Mucosa of descending colon (tissue), 3 donors: Measurements from ENCODE around the gene GPC6. TPM values are rescaled to one million over a fixed set of nuclear protein-coding genes. Genes with fewer than 3 reads are reported as not detected.

Experiments used
- ATAC-seq: fragments of 200-7000 bp; cut with Tn5 transposase; one replicate; pipeline ENCODE4 v1.9.1; 2020; ENCODE audit warnings: mild to moderate bottlenecking, moderate library complexity
- DNase-seq, 3 donors: peaks; one replicate each; pipeline ENCODE4 v3.0.0-alpha.2; 2020
- H3K36me3 ChIP-seq: fragments of 200-600 bp; one replicate; pipeline ENCODE4 v1.8.0; 2021; ENCODE audit warnings: low read depth, mild to moderate bottlenecking
- H3K4me1 ChIP-seq: fragments of 200-600 bp; one replicate; pipeline ENCODE4 v1.8.0; 2021; ENCODE audit warnings: low read depth, mild to moderate bottlenecking
- H3K4me3 ChIP-seq: fragments of 200-600 bp; one replicate; pipeline ENCODE4 v1.8.0; 2021; ENCODE audit warnings: mild to moderate bottlenecking
- H3K9me3 ChIP-seq: fragments of 200-600 bp; one replicate; pipeline ENCODE4 v1.8.0; 2021; ENCODE audit warnings: mild to moderate bottlenecking
- intact Hi-C, 2 donors: fragments of 100-400 bp; cut with DNase I in 1 of 2; cut with micrococcal nuclease in 1 of 2; formaldehyde crosslinking; loops; one replicate each; pipeline versions ENCODE4 v1.11.0 to v1.11.1; 2022; cut with DNase I, micrococcal nuclease
- total RNA-seq, 3 donors: library from RNA; stranded (reverse); fragmentation: NEBNext Ultra II Directional in 2 of 3; extraction: Animal tissue kit (Norgen Biotek cat#: 25700) in 2 of 3; gene quantifications; one replicate each; pipeline versions ENCODE4 v1.2.1 to v1.2.4, GENCODE V29; 2021 to 2023
- TF ChIP-seq, protein P1 (sequence below): fragments of 200-600 bp; IDR thresholded peaks from one replicate; pipeline ENCODE4 v1.8.0; 2022; ENCODE audit warnings: antibody characterized with exemption, mild to moderate bottlenecking
- donor health status: DM: no; HTN: no; CAD: no; lungs with moderate emphysema.
- donor health status: DM: no; HTN: no; CAD: no.
- donor health status: DM: no; HTN: yes; CAD: no.

Gene GPC6
- total RNA-seq, 3 donors from 2014 or later: 2.7 to 11.3 (median 7.5) TPM

DNA sequence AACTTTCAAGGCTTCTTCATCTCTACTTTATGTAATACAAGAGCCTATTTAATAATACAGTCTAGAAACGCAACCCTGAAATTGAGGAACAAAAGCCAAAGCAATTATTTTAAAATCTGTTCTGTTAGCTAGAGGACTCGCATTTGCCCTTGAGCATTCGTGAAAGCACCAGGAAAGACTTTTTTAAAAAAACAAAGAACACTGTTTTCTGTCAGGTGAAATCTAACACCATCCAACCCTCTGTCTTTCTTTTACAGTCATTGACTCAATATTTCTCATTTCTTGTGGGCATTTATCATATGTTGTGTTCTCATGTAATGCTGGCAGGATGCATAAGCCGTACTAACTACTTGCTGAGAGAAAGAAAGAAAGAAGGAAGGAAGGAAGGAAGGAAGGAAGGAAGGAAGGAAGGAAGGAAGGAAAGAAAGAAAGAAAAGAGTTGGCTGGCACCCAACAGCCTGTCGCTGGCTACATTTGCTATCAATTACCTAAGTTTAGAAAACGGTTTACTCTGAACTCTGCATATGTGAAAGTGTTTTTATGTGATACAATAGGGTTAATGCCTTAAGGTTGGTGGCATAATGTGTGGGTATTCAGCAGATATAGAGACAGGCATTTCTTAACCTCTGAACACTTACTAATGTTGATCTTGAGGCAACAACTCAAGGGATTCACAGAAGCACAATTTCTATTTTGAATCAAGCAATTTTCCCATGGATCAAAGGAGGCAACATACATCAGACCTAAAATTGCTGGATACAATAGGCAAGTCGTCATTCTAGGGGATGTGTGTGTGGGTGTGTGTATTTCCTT lies 807.4 kb downstream of the GPC6 start:
- intact Hi-C loops: no loop called here
- H3K9me3 ChIP-seq: no peaks in the 10 kb centered on the region
- DNase-seq (no peak), ATAC-seq (no peak)
- H3K4me3 ChIP-seq: no peak overlapping the region
- no peaks in the 10 kb centered on the region for H3K36me3 ChIP-seq
- no peaks in the 10 kb centered on the region for H3K4me1 ChIP-seq
- TF ChIP-seq, protein P1, sequence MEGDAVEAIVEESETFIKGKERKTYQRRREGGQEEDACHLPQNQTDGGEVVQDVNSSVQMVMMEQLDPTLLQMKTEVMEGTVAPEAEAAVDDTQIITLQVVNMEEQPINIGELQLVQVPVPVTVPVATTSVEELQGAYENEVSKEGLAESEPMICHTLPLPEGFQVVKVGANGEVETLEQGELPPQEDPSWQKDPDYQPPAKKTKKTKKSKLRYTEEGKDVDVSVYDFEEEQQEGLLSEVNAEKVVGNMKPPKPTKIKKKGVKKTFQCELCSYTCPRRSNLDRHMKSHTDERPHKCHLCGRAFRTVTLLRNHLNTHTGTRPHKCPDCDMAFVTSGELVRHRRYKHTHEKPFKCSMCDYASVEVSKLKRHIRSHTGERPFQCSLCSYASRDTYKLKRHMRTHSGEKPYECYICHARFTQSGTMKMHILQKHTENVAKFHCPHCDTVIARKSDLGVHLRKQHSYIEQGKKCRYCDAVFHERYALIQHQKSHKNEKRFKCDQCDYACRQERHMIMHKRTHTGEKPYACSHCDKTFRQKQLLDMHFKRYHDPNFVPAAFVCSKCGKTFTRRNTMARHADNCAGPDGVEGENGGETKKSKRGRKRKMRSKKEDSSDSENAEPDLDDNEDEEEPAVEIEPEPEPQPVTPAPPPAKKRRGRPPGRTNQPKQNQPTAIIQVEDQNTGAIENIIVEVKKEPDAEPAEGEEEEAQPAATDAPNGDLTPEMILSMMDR: no peak

DNA sequence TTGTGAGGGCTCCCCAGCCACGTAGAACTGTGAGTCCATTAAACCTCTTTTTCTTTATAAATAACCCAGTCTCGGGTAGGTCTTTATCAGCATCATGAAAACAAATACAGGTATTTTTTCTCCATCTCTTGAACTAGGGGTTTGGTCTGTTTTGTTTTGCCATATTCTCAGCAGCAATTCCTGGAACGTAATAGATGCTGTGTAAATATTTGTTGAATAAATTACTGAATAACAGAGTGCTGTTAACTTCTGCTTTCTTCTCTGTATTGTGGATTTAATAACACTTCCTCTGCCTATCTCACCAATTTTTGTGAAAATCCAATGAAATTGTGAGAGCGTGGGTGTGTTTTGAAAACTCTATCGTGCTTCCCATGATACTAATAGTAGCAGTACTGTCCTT lies 823.4 kb downstream of the GPC6 start:
- Histone ChIP-seq H3K4me1 (no peaks in the 10 kb centered on the region), H3K9me3 (no peaks in the 10 kb centered on the region), H3K4me3 (no peak overlapping the region), H3K36me3 (no peaks in the 10 kb centered on the region)
- DNase-seq (no peak), ATAC-seq (no peak)
- TF ChIP-seq, protein P1: no peak
- intact Hi-C loops: no loop called here

DNA sequence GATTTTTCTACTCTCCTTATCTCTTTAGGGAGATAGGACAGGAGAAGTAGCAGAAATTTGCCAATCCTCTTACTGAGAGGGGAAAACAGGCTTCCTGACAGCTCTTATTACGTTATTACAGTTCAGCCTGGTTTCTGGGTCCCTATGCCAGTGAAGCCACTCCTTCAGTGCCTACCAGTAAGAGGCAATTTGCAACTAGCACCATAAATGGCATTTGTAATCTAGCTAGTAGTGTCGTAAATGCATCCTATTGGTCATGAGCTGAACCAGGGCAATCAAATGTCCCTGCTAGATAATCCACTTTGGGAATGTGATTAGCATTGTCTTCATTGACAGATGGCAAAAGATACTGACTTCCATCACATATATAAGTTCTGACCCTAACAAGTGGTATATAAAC lies 824.1 kb downstream of the GPC6 start:
- H3K4me3 ChIP-seq: no peak overlapping the region
- H3K9me3 ChIP-seq: no peaks in the 10 kb centered on the region
- DNase-seq: no peak
- no peaks in the 10 kb centered on the region for H3K36me3 ChIP-seq
- no peaks in the 10 kb centered on the region for H3K4me1 ChIP-seq
- intact Hi-C loops: no loop called here
- TF ChIP-seq, protein P1: no peak
- no peak for ATAC-seq

DNA sequence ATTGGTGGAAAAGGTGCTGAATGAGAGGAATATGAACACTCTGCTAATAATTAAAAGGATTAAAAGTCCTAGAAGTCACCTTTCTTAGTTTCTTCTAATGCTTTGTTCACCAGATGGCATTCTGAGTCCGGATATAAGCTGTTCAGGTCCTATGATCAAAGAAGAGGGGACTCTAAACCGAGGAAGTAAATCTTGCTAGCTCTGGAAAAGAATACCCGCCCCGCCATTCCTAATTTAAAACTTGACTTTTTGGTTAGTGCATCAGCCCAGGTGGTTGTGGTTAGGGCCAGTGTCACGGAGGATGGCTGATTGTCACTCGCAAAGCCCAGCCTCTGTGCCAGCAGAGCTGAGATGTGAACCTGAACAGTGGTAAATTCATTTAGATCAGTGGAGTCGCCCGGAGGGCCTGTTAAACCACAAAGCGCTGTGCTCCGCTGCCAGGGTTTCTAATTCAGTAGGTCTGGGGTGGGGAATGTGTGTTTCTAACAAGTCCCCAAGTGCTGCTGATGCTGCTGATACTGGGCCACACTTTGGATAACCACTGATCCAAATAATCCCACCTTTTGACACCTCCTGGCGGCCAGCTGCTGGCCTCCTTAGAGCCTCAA lies 827.5 kb downstream of the GPC6 start:
- no peaks in the 10 kb centered on the region for H3K4me1 ChIP-seq
- TF ChIP-seq, protein P1: no peak
- no peaks in the 10 kb centered on the region for H3K36me3 ChIP-seq
- no peak for ATAC-seq
- H3K4me3 ChIP-seq: no peak overlapping the region
- no peak for DNase-seq
- no peaks in the 10 kb centered on the region for H3K9me3 ChIP-seq
- intact Hi-C loops: no loop called here

DNA sequence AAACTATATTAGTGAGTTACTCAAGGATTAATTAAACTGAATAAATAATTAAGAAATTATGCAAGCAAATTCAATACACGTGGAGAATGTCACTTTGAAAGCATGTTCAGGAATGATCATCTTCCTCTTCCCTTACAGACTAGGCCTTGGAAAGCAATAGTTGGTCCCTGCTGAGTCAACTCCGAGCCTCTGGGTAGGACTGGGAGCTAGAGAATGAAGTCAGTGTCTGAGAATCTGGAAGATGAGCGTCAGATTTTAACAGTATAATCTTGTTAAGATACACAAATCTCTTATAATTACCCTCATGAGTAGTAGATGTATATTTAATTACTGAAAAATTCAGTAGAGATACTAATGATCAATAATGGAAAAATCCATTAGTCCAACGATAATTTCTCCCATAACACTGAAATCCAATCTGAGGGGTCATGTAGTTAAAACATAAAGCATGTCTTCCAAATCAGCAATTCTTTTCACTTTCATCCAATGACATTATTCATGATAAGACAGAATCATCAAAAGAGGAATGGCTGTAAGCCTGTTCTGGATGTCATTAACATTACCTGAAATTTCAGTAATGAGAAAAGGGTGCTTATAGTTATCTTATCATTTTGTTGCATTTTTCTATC lies 829.9 kb downstream of the GPC6 start:
- H3K4me3 ChIP-seq: no peak overlapping the region
- TF ChIP-seq, protein P1: no peak
- H3K36me3 ChIP-seq: no peaks in the 10 kb centered on the region
- intact Hi-C loops: no loop called here
- H3K4me1 ChIP-seq: no peaks in the 10 kb centered on the region
- ATAC-seq (no peak), DNase-seq (no peak)
- H3K9me3 ChIP-seq: no peaks in the 10 kb centered on the region
